HG02763 (cell line): Measurements from ENCODE around the gene SZRD1.

Experiments
- ATAC-seq: cut with Tn5 transposase; IDR thresholded peaks from one replicate; pipeline ENCODE4 v1.9.1; 2021; ENCODE audit warnings: mild to moderate bottlenecking, moderate library complexity; ENCODE audit not compliant: unreplicated experiment

Gene SZRD1

GRCh38 chr1:16393570-16394521, 26.8 kb downstream of the SZRD1 start:
- ATAC-seq = no peak

- ATAC-seq = no peak
Observed at GRCh38 chr1:16394977-16395376, 27.9 kb downstream of the SZRD1 start.

GRCh38 chr1:16396591-16396990, 29.5 kb downstream of the SZRD1 start:
- no peak for ATAC-seq

GRCh38 chr1:16397120-16397519, 30.1 kb downstream of the SZRD1 start:
- ATAC-seq = no peak

- ATAC-seq = no peak
Observed at GRCh38 chr1:16398371-16398953, 31.4 kb downstream of the SZRD1 start.

GRCh38 chr1:16402742-16403141, 35.7 kb downstream of the SZRD1 start:
- ATAC-seq = no peak

GRCh38 chr1:16405441-16405840, 38.4 kb downstream of the SZRD1 start:
- no peak for ATAC-seq

GRCh38 chr1:16406868-16407267, 39.8 kb downstream of the SZRD1 start:
- no peak for ATAC-seq

- no peak for ATAC-seq
Observed at GRCh38 chr1:16409536-16410152, 42.6 kb downstream of the SZRD1 start.

GRCh38 chr1:16410803-16411202, 43.8 kb downstream of the SZRD1 start:
- ATAC-seq = no peak

GRCh38 chr1:16413191-16413590, 46.1 kb downstream of the SZRD1 start:
- no peak for ATAC-seq

- no peak for ATAC-seq
Observed at GRCh38 chr1:16418823-16419425, 51.9 kb downstream of the SZRD1 start.

GRCh38 chr1:16420424-16421118, 53.5 kb downstream of the SZRD1 start:
- ATAC-seq = peak; percentile 64

- ATAC-seq = no peak
Observed at GRCh38 chr1:16421201-16421600, 54.2 kb downstream of the SZRD1 start.

GRCh38 chr1:16422041-16422440, 55.0 kb downstream of the SZRD1 start:
- ATAC-seq = no peak

- ATAC-seq = no peak
Observed at GRCh38 chr1:16425125-16426025, 58.3 kb downstream of the SZRD1 start.

GRCh38 chr1:16430606-16431005, 63.6 kb downstream of the SZRD1 start:
- no peak for ATAC-seq

- no peak for ATAC-seq
Observed at GRCh38 chr1:16433030-16433429, 66.0 kb downstream of the SZRD1 start.

- no peak for ATAC-seq
Observed at GRCh38 chr1:16434007-16434406, 67.0 kb downstream of the SZRD1 start.

GRCh38 chr1:16434501-16434900, 67.5 kb downstream of the SZRD1 start:
- no peak for ATAC-seq
